Activated naive CD4-positive, alpha-beta T cell (primary cell): ENCODE results near the gene CHSY1.
"Not testable (repeated sequence)": the region's sequence is repeated elsewhere in the genome, so short reads cannot be mapped to it uniquely, and the experiment has no call there.

Source experiments
- DNase-seq, 4 experiments: peaks; one replicate each; lab custom pipeline; 2025; lab: John Stamatoyannopoulos, UW

Gene CHSY1, protein sequence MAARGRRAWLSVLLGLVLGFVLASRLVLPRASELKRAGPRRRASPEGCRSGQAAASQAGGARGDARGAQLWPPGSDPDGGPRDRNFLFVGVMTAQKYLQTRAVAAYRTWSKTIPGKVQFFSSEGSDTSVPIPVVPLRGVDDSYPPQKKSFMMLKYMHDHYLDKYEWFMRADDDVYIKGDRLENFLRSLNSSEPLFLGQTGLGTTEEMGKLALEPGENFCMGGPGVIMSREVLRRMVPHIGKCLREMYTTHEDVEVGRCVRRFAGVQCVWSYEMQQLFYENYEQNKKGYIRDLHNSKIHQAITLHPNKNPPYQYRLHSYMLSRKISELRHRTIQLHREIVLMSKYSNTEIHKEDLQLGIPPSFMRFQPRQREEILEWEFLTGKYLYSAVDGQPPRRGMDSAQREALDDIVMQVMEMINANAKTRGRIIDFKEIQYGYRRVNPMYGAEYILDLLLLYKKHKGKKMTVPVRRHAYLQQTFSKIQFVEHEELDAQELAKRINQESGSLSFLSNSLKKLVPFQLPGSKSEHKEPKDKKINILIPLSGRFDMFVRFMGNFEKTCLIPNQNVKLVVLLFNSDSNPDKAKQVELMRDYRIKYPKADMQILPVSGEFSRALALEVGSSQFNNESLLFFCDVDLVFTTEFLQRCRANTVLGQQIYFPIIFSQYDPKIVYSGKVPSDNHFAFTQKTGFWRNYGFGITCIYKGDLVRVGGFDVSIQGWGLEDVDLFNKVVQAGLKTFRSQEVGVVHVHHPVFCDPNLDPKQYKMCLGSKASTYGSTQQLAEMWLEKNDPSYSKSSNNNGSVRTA

DNA sequence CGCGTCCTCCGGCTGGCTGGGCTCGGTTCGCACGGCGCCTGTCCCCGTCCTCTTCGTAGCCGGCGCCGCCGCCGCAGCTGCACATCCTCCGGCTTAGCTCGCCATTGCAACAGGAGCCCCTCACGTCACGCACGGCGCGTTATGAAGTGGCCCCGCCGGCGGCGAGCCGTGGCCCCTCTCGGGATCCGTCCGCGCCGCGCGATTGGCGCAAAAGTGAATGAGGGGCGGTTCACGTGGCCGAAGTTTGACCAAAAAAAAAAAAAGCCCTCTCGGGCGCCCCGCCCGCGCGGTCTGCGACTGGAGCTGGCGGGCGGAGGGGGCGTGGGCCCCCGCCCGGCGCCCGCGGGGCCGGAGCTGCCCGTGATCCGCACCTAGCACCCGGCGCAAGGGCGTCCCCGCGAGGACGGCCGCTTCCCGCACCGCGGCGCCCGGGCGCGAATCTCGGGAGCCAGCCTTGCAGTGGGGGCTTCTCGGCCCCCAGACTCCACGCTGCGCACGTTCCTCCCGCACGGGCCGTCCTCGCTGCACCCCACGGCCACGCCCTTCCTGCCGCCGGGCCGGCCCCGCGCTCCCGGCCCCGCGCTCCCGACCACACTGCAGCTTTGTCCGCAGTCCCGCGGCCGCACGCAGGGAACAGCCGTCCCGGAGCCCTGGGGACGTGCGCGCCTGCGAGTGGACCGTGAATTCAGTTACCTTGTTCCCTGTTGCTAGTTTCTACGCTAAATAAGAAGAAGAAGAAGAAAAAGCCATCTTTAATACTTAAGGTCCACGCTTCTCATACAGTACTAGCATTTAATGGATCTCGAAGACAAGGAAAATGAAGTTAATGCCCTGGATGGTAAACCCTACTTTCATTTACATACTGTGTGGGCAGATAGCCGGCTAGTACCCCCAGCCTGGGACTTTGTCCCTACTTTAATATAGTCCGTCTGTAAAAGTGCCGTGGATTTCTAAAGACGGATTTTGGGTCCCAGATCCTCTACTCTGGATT, at the start of gene CHSY1:
Gene CHSY1 (minus strand): TSS at position 219 of the 991 bp plus-strand sequence. CDS start 592 bp downstream, outside the sequence.
- peak; percentile 40 to 73 (median 58) for DNase-seq

DNA sequence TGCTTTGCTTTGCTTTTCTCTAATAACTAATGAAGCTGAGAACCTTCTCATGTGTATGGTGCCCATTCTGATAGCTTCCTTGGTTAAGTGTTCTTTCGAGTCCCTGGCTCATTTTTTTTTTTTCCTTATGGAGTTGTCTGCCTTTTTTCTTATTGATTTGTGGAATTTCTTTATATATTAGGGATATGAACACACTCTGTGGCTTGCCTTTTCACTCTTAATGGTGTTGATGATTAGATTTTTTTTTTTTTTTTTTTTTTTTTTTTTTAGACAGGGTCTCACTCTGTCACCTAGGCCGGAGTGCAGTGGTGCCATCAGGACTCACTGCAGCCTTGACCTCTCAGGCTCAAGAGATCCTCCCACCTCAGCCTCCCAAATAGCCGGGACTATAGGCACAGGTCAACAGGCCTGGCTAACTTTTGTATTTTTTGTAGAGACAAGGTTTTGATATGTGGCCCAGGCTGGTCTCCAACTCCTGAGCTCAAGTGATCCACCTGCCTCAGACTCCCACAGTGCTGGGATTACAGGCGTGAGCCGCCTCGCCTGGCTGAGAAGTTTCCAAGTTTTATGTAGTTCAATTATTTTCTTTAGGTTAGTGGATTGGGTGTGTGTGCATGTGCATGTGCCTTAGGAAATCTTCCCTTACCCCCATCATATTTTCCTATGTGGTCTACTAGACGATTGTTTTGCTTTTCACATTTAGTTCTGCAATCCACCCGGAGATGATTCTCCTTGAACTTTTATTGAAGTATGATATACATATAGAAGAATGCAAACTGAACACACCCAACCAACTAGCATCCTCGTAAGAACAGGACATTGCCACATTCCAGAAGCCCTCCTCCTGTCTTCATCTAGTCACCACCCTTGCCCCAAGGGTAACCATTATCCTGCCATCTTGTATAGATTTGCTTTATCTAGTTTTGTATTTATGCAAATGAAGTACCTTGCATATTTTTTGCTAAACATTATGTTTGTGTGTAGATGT, 44.9 kb upstream of the CHSY1 start:
- DNase-seq = no peak

DNA sequence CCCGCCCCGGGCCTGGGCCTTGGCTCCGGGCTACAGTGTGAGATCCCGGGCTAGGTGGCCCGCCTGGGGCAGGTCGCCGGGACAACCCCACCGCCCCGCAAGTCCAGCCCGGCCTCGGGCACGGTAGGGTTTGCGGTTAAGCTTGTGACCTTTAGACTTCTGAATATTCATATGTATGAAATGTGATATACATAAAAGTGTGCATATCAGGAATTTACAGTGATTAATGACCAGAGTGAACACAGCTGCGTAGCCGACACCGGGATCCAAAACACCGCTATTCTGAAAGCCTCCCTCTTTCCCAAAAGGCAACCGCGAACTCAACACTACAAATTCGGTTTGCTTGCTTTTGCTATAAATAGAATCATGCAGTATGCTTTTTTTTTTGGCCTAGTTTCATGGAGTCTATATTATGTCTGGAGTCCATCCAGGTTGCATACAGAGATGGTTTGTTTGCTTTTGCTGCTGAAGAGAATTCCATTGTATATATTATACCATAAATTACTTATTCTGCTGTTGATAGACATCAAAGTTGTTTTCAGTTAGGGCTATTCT, 43.8 kb upstream of the CHSY1 start:
- DNase-seq = peak in 1 of 4 experiments; percentile 46

DNA sequence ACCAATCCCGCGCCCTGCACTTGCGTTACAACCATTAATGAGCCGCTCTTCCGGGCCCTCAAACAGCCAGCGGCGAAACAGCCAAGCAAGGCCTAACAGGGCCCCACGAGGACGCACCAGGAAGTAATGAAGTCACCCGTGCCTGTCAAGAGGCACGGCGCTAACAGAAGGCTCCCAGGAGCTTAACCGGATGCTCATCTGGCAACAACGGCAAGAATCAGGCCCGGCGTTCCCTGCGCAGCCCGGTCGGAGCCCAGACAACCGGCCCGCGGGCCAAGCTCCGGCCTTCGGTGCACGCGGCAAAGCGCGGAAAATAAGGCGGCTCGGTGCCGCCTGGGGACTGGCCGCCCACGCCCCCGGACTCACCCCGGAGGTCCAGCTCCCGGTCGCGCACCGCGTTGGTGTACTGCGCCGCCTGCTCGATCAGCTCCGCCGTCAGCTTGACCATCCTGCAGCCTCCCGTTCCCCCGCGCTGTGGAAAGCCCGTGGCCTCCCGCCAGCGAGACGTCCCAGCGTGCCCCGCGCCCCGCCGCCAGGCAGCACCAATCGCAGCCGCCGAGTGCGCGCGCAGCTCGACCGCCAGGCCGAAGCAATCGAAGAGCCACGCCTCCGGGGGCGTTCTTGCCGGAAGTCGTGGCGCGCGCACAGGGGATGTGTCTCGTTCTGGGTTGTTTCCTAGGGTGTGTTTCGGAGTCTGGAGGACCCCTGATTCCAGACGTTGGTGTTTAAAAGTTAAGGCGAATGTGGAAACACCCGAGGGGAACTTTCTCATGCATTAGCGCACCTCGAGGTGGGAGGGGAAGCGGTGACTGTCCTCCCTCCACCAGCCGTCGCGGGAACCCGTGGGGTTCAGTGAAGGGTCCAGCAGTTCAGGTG, 43.1 kb upstream of the CHSY1 start, which contains the start of gene SNRPA1:
Gene SNRPA1 (minus strand): TSS at position 518 of the 876 bp plus-strand sequence. CDS start 70 bp downstream, at position 448.
- peak; percentile 94 to 98 (median 96) for DNase-seq

DNA sequence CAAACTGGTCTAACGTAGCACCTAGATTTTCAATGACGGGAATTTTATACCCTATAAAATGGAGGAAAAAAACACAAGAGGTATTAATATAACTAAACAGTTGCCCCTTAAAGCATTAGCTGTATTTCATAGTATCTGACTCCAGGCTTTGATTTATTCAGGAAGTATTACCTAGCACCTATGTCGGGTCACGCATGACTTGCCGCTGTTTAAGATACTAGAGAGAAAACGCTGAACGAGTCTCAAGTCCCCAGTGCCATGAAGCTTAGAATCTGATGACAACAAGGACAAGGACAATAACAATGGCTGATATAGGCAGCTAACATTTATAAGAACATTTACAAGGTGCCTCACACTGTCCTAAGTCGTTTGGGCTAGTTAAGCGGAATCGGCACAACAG, 41.3 kb upstream of the CHSY1 start:
- DNase-seq = no peak

DNA sequence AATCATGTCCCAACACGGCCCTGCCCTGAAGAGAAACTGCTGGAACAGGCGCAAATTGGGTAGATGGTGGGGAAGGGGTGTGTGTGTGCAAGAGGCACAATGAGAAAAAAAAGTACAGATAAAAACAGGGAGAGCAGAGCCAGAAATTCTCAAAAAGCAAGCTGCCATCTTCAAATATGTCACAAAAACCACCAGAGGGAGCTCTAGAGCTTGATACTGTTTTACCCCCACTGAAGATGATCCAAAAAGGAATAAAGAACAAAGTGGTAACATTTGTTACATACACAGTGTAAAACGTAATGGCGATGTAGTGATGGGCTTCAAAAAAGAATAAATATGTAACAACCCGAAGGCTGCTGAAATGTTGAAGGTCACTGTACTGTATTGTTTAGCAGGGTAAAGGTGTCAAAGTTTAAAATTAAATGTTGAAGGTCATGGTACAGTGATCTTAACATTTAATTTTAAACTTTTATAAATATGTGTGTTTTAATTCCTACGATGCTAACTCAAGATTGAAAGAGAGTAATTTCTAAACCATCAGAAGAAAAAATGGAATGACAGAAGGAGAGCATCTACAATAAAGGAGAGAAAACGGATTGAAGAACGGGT, 37.2 kb upstream of the CHSY1 start:
- no peak for DNase-seq

DNA sequence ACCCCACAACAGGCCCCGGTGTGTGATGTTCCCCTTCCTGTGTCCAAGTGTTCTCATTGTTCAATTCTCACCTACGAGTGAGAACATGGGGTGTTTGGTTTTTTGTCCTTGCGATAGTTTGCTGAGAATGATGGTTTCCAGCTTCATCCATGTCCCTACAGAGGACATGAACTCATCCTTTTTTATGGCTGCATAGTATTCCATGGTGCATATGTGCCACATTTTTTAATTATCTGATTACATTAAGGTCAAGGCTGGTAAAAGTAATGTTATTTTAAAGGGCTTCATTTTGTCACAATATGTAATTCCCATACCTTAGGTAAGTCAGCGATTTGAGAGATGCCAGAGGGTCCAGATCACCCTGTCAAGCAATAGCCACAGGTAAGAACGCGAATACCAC, 35.5 kb upstream of the CHSY1 start:
- DNase-seq = not testable (repeated sequence)

DNA sequence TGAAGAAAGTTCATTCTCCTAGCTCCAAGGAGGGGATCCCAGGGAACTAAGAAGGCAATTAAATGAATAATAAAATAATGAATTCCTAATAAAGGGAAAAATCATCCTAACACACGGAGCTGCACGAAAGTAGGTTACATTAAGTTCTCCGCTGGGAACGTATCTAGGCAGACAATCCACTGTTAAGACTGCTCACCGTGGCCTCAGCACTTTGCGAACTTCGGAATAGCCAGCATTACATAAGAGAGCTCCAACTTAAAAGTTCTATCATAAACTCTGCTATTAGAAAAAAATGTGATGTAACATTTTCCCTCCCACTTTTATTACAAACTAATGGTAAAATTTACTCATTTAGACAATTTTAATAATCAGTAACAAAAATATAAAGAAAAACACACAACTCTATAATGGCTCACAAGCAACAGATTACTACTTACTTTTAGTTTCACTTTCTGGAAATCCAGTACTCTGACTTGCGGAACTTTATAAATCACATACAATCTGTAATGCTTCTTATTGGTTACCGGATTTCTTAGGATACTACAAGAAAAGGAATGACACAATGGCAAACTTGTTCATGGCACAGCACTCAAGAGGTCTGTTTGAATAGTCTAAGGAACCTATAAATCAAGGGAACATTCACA, 34.7 kb upstream of the CHSY1 start:
- DNase-seq = no peak

DNA sequence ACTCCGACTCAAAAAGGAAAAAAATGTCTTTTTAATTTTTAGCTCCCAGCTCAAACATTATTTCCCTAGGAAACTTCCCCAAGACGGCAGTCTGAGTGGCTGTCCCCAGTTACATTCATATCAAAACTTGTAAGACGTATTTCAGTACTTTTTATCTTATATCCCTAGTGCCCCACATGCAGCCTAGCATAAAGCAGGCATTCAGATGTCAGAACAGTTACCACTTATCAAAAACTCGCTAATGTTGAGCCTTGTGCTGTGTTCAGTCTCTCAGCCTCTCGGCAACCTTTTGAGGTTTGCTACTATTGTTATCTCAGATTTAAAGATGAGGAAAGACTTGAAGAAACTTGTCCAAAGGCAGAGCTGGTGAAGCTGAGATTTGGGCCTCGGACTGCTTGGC, 32.1 kb upstream of the CHSY1 start:
- DNase-seq = no peak

DNA sequence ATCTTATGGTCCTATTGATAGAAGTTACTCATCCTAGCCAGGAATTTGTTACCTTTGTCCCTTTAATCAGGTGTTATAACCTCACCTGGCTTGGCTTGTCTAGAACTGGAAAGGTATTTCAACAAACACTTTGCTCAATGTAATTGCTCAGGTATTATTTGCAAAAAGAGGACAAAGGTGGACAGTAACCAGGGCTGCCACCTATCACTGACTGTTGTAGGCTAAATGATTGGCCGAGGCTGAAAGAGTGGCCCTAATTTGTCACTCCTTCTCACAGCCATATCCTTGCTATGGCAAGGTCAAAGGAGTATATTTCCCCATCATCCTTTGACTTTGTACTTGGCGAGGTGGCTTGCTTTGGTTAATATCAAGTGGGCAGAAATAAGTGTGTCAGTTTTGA, 28.2 kb upstream of the CHSY1 start:
- DNase-seq = no peak

DNA sequence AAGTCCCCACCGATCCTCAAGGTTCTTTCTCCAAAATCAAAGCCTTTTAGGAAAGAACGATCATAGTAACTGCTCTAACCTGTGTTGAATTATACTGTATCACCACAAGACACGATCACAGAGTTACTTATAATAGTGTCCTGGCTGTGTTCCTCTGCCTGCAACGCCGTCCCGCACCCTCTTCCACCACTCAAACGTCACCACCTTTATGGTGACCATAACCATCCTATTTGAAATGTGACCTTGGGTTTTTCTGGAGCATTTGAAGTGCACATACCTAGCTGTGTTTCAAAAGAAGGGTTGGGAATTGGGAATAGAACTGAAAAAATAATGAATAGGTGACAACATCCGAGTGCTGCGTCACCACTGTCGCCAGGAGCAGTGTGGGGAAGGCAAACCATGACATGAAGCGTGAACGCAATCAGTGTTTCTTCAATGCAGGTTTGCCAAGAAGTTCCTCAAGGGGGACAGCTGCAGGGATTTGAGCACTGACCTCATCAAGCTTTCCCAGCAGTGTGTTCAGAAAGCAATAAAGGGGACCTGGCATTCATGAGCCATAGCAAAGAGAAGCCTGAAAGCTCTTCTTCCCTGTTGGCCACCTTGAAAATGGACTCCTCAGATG, 26.2 kb upstream of the CHSY1 start:
- DNase-seq = no peak

DNA sequence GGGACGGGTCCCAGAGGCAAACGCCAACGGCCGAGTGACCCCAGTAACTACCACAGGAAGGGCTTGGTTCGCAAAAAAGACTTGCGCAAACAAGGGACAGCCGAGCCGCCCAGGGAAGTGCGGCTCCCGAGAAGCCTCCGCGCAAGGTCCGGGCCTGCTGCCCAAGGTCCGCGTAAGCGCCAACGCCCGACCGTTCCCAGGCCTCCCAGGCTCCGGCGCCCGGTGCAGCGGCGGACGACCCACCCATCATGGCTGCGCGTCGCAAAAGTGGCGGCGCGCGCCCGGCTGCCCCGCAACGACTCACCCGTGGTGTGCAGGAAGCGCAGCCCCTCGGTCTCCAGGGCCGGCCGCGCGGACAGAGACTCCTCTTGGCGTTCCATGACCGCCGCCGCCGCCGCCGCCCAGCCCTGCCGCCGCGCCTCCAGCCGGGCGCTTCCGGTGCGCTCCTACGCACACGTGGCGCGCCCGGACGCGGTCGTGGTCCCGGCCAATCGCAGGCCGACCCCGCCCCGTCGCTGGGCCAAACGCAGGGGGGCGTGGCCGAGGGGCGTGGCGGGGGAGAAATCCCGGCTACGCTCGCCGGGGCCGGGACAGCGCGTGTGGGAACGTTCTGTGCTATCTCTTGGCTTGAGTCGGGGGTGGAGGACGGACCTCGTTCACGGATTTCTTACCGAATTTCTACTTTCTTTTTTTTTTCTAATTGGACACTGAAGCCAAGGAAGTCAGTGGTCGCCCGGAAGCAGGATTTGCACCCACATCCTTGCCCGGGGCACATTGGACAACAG, 25.4 kb upstream of the CHSY1 start, which contains the start of gene SELENOS:
Gene SELENOS (minus strand): TSS at position 448 of the 785 bp plus-strand sequence. CDS start 68 bp downstream, at position 380.
- DNase-seq = peak; percentile 54 to 86 (median 69)

DNA sequence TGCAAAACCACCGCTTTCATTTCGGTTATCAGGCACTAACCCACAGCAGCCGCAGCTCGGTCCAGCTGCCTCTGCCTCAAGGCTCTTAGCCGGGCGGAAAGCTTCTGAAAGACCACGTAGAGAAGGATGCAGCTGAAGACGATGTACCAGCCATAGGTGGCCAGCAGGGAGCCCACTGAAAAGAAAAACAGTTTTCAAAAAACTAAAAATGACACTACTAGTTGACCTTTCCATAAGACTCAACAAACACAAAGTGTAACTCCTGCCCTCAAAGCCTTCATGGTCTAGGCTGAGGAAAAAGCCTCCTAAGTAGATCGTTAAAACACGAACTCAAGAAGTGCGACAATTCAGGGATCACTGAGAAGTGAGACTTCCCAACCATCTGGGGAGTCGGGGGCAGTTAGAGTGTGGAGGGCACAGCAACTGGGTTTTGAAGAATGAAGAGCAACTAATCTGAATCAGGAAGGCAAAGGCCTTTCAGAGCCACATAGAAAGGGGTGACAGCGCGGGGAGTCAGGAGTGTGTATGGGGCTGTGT, 24.7 kb upstream of the CHSY1 start:
- DNase-seq = no peak

DNA sequence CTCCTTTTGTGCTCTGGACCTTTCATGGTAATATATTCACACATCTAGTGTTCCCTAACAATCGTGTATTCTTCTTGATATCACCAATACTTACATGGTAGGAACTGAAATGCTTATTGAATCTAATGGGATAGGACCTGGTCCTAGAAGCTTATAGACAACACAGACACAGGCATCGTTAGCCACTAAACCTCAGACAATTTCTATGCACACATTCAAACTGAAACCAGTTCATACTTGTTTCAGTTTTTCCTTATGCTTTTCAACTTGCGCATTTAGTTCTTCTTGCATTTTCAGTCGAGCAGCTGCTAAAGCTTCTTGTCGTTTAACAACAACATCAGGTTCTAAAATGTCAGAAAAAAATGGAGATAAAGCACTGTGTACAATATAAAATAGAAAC, 23.2 kb upstream of the CHSY1 start:
- no peak for DNase-seq

DNA sequence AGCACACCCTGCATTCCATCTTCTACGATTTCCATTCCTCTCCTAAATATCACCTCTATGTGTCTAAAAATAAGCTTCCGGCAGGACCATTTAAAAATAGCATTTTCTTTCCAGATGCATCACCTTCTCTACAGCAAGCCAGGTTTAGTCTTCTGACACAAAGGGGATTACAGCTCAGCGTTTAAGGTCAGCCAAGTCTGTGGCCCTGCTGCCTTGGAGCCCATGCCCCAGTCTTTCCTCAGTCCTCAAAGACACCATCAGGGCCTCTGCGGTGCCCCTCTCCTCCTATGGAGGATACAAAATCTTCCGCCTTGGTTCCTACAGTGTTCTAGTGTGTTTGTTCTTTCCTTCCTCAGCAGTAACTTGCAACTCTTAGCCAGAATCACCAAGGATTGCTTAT, 21.7 kb upstream of the CHSY1 start:
- no peak for DNase-seq

DNA sequence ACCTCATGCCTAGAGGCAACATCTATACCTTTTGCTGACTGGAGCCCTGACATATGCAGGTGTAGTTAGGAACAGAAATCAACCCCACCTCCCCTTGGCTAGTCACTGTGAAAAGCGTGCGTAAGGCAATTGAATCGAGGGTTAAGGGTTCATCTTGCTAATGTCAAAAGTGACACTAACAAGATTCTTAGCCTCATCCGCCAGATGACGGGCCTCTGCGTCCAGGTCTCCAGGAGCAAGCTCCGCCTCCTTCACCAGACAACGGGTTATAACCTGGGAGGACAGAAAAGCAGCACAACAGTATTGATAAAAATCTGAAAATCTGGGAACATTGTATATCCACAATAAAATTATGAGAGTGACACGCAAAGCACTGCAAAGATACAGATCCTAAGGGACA, 20.7 kb upstream of the CHSY1 start:
- DNase-seq = no peak
